Peyer's patch (tissue), 4 donors: ENCODE results near the gene CD6.

Experiments used
- CTCF ChIP-seq, 6 experiments: fragments of 450-650 bp in 4 of 6; fragments of 200-600 bp in 2 of 6; sonication (generic) in 1 of 6; IDR thresholded peaks; one replicate each; pipeline ENCODE4 v1.5.1; 2017 to 2019; ENCODE audit warnings: antibody characterized with exemption in 6 of 6, mild to moderate bottlenecking in 3 of 6, moderate library complexity in 1 of 6
- POLR2A ChIP-seq, 2 donors: fragments of 450-650 bp; IDR thresholded peaks; one replicate each; pipeline ENCODE4 v1.5.1; 2017; ENCODE audit warnings: antibody characterized with exemption in 2 of 2, mild to moderate bottlenecking in 2 of 2, moderate library complexity in 2 of 2

GRCh38 chr11:61061081-61061826 lies 89.8 kb downstream of the CD6 start:
- TF ChIP-seq POLR2A (IDR thresholded peaks at IDR 0.05) (no peak), CTCF (IDR thresholded peaks at IDR 0.05) (no peak)
